Cardiac septum (tissue), 1 donor: ENCODE data around the gene STXBP2. TPM values are rescaled to one million over a fixed set of nuclear protein-coding genes. Genes with fewer than 3 reads are reported as not detected.

ENCODE experiments used
- DNase-seq: peaks from one replicate; pipeline ENCODE4 v3.0.0-alpha.2; 2020; ENCODE audit warnings: low spot score
- intact Hi-C: fragments of 100-400 bp; cut with DNase I; formaldehyde crosslinking; loops from one replicate; pipeline ENCODE4 v1.14.0; 2022
- total RNA-seq: library from RNA; stranded (reverse); fragmentation: NEBNext Ultra II Directional; extraction: Animal tissue kit (Norgen Biotek cat#: 25700); gene quantifications from one replicate; pipeline ENCODE4 v1.2.1, GENCODE V29; 2021
- donor health status: DM: no; HTN: no; CAD: no.

The STXBP2 gene
- total RNA-seq, 1 donor from 2014 or later: 4.0 TPM

DNA sequence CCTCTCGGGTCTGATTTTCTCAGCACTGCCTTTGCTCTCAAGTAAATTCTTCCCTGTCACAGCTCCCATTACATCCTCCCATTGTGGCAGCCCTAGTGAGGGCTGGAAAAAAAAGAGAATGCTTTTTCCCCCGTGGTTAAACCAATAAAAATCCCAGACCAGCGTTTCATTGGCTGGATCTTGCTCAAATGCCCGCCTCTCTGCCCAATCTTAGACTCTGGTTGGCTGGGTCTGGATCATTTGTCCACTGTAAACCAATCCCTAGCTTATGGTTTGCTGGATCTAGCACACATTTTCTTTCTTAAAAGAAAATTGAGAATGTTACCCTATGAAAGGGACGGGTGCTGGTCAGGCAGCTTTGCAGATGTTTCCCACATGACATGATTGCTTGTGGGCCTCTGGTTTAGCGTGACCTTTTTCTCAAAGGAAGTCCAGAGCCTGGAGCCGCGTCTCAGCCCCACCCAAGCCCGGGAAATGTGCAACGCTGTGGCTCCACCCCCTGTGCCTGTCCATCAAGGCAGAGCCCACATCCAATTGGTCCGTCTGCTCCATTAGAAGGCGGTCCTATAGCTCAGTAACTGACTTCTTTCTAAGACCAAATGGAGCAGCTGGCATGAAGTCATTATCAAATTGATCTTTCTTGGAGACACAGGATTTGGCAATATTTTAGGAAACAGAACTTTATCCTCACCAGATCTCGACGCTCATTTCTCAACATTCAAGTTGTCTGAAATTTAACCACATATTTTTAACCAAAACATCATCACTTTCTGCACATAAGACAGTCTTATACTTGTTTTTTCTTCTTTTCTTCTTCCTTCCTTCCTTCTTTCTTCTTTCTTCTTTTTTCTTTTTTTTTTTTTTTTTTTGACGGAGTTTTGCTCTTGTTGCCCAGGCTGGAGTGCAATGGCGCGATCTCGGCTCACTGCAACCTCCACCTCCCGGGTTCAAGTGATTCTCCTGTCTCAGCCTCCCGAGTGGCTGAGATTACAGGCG is 37.4 kb downstream of the STXBP2 start:
- DNase-seq: peak; percentile 94
- intact Hi-C loops: loop anchor here (5.0 kb wide), 1 partner anchor 107 kb away; no protein-coding TSS in a partner anchor

DNA sequence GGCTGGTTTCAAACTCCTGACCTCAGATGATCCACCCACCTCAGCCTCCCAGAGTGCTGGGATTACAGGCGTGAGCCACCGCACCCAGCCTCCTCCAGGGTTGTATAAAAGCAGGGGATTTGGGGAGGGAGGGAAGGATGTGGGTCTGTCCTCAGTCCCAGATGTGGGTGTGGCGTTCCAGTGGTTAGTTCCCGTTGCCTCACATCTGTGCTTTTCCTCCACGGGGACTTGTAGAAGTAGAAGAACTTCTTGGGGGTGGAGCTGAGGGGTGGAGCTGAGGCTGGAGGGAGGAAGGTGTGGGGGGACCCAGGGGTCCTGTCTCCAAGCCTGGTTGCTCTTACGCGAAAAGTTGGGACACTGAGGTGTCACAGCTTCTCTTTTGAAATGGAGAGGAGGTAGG is 39.5 kb downstream of the STXBP2 start:
- intact Hi-C loops: loop anchor here (5.0 kb wide), 1 partner anchor 109 kb away; no protein-coding TSS in a partner anchor
- DNase-seq: no peak

DNA sequence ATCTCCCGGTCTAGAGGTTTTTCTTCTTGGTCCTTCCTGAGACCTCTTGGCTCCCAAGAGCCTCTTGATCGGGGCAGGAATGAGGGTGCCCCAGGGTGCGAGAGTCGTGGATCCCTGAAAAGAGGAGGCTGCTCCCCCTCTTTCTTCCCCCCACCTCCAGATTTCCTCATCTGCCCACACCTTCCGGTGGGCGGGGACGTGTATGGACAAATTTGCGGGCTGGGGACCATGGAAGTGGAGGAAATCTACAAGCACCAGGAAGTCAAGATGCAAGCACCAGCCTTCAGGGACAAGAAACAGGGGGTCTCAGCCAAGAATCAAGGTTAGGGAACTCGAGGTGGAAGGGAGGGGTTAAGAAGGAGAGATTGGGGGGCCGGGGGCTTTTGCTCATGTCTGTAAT is 39.9 kb downstream of the STXBP2 start, which contains the start of gene MCEMP1:
MCEMP1 (plus strand) TSS at position 237 of the 400 bp plus-strand sequence; CDS start at position 268, 31 bp downstream.
- intact Hi-C loops: loop anchor here (5.0 kb wide), 1 partner anchor 110 kb away; no protein-coding TSS in a partner anchor
- peak; percentile 87 for DNase-seq

DNA sequence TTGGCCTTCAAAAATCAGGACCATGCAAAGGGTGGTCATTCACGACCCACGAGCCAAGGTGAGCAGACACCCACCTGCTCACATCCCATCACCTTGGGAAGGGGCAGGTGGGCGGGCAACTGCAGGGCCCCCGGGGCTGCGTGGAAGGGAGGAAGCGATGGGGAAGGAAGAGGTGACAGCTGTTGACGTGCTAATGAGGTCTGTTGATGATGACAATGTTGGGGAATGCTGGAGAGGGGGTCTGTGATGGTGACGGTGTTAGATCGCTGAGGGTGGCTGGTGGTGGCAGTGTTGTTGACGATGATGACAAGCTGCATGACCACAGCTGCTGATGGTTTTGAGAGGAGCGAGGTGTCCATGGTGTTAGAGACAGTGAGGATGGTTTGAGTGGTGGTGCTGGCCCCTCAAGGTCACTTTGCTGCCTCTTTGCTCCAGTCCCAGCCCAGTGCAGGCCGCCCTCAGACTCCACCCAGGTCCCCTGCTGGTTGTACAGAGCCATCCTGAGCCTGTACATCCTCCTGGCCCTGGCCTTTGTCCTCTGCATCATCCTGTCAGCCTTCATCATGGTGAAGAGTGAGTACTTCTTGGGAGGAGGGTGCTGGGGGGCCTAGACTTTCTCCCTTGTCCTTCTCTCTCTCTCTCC is 40.9 kb downstream of the STXBP2 start:
- DNase-seq: no peak
- intact Hi-C loops: loop anchor here (5.0 kb wide), 1 partner anchor 110 kb away; no protein-coding TSS in a partner anchor

DNA sequence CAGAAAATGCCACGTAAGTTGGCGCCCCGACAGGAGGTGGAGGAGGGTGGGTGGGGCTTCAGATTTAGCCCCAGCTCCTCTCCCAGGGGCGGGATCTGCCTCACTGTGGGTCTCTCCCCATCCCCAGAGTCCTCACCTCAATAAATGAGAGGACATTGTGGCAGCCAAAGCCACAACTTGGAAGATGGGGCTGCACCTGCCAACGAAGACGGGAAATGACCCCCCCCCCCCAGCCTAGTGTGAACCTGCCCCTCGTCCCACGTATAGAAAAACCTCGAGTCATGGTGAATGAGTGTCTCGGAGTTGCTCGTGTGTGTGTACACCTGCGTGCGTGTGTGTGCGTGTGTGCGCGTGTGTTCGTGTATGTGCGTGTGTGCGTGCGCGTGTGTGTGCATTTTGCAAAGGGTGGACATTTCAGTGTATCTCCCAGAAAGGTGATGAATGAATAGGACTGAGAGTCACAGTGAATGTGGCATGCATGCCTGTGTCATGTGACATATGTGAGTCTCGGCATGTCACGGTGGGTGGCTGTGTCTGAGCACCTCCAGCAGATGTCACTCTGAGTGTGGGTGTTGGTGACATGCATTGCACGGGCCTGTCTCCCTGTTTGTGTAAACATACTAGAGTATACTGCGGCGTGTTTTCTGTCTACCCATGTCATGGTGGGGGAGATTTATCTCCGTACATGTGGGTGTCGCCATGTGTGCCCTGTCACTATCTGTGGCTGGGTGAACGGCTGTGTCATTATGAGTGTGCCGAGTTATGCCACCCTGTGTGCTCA is 42.3 kb downstream of the STXBP2 start:
- intact Hi-C loops: loop anchor here (5.0 kb wide), 1 partner anchor 112 kb away; no protein-coding TSS in a partner anchor
- no peak for DNase-seq

DNA sequence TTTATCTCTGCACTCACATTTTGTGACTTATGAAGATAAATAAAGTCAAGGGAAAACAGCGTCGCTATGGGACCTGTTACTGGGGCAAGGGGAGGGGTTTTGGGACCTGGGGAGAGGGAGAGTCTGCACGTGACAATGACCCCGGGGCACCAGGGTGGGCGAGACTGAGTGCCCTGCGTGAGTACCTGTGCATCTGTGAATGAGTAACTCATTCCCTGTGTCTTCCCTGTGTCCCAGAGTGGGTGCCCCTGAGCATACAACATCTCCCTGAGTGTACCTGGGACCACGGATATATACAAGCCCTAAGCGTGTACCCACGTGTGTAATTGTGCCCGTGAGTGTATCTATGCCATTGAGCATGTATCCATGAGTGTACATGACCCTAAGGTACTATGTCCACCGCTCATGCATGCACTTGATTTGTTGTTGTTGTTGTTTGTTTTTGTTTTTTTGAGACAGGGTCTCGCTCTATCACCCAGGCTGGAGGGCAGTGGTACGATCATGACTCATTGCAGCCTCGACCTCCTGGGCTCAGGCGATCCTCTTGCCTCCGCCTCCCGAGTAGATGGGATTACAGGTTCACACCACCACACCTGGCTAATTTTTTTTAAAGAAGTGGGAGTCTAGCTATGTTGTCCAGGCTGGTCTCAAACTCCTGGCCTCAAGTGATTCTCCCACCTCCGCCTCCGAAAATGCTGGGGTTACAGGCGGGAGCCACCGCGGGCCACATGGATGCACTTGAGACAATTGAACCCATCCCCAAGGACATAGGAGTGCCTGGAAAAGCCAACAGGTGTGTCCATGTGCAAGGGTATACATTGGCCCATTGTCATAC is 43.1 kb downstream of the STXBP2 start:
- intact Hi-C loops: loop anchor here (2.0 to 5.0 kb wide), 2 partner anchors 27 to 113 kb away; no protein-coding TSS in a partner anchor
- no peak for DNase-seq

DNA sequence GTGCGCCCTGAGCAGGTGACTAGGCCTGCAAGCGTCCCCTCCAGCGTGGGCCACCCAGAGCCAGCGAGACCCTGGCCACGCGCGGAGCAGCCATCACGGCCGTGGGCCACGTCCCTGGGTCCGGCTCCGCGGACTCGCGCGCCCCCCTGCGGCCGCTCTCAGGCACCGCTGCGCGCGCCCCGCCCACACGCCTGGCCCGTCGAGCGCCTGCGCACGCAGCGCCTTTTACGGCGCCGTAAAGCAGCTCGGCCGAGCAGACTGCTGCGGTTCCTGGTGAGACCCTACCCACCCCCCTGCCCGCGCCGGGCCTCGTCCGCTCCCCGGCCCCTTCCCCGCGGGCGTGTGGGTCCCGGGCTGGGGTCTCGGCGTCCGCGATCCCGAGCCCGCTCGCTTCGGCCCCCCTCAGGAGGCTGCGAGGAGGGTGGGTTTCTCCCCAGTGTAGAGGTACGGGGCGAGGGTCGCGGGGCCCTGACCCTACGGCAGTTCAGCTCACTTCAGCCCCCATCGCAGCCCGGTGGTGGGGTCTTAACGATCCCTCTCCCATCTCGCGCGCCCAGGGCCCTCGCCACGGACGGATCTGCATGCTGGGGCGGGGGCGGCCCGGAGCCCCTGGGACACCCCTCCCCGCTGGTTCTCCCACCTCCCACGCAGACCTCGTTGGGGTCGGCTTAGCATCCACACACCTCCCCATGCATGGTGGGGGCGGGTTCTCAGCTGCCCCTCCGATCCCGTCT is 43.9 kb downstream of the STXBP2 start, which contains the start of gene TRAPPC5:
TRAPPC5 (plus strand) TSS at position 228 of the 734 bp plus-strand sequence. CDS start 1,421 bp downstream, outside the sequence.
- intact Hi-C loops: loop anchor here (2.0 kb wide), 1 partner anchor 28 kb away; no protein-coding TSS in a partner anchor
- peak; percentile 94 for DNase-seq

DNA sequence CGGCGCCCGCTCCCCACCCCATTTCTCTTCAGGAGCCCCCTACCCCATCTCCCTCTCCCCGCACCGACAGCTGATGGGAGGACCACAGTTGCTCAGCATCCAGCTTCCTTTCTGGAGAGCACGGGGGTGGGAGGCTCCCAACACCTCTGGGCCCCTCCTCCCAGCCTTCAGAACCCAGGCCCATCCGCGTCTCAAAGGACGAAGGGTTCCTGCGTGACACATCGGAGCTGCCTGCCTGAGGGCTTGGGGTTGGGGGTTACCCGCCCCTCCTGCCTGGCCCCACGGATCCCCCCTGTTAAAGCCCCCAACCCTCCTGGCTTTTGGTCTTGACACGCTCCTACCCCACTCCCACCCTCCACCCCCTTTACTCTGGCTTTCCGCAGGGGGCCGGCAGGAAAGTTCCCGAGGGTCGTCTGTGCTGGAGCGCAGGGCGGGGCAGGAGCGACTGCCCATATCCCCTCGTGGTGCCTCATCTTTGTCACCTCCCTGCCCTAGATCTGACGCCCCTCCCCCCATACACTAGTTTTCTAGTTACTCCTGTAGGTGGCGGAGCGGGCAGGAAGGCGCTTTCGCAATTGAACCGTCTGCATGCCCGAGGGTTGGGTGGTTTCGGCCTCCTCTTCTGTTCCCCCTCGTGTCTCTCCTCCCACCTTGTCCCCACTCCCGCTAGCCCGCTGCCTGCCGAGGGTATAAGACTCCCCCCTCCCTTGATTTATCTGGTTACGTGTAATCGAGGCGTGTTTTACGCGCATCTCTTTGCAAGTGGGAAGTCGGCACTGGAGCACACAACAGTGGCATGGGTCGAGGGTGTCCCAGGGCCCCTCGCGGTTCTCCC is 44.6 kb downstream of the STXBP2 start:
- DNase-seq: peak; percentile 92
- intact Hi-C loops: loop anchor here (2.0 kb wide), 1 partner anchor 29 kb away; no protein-coding TSS in a partner anchor

DNA sequence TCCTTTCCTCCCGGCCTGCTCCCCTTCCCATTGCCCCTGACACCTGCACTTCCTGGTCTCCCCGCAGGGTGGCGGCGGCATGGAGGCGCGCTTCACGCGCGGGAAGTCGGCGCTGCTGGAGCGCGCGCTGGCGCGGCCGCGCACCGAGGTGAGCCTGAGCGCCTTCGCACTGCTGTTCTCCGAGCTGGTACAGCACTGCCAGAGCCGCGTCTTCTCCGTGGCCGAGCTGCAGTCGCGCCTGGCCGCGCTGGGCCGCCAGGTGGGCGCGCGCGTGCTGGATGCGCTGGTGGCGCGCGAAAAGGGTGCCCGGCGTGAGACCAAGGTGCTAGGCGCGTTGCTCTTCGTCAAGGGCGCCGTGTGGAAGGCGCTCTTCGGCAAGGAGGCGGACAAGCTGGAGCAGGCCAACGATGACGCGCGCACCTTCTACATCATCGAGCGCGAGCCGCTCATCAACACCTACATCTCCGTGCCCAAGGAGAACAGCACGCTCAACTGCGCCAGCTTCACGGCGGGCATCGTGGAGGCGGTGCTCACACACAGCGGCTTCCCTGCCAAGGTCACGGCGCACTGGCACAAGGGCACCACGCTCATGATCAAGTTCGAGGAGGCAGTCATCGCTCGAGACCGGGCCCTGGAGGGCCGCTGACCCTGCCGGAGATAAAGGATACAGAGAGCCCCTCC is 45.4 kb downstream of the STXBP2 start:
- DNase-seq: no peak
- intact Hi-C loops: no loop called here

DNA sequence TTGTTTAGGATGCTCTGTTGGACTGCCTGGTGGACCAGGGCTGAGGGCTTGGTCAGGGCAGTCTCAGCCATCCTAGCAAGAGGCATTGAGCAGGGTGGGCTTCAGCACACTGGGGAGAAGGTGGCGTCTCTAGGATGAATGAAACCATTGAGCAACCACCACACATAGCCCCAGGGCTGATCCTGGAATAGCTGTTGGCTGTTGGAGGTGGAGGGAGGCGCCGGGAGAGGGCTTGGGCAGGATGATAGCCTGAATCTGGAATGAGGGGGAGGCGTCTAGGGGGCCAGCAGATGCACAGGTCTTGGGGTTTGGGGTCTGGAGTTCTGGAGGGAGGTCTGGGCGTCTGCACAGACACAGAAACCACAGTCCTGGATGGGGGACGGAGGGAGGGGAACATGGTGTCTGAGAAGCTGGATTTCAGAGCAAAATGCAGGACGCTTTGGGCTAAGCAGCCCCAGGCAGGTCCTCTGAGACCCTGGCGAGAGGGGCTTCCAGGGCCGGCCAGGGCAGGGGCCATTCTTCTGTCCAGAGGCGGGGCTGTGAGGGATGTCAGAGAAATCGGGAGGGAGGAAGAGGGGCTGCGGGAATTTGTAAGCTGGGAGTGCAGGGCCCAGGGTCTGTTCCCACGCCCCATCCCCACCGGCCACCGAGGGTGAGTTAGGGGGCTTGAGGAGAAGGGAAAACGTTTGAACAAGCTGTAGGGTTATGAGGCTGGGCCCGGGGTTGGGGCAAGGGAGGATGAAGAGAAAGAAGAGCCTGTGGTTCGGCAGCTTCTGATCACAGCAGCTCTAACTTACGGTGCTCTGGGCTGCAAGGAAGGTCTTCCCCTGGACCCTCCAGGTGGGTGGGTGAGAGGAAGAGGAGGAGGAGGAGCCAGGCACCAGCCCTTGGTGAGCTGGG is 48.9 kb downstream of the STXBP2 start:
- intact Hi-C loops: no loop called here
- DNase-seq: no peak

DNA sequence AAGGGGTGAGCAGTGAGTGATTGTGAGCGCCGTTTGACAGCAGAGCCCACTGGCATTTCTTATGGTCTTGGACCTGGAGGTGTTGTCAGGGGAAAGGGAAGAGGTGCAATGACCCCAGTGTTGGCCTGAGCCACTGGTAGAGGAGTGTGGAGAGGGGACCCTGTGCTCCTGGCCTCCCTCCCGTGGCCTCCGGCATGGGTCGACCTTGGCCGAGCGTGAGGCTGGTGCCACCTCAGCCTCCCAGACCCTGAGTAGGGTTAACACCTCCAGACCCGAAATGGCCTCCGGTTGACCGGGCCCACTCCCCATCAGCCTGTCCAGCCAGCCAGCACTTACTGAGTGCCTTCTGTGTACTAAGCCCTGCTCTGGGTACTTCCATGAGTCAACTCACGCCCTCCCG is 50.3 kb downstream of the STXBP2 start:
- DNase-seq: no peak
- intact Hi-C loops: no loop called here

DNA sequence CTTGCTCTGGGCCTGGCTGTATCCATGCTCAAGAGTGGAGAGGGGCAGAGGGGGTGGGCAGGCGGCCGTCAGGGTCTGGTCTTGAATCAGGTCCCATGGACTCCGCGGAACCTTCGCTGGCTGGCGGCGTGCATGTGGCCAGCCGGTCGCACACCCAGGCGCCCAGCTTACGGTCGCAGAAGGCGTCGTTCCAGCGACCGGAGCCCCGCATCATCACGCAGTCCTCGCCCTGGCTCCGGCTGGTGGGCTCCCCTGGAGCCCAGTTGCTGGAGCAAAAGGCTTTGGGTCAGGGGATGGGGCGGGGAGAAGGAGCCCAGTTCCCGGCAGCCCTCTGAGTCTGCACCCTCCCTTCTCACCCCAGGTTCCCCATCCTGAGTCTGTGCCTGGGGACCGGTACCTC is 52.3 kb downstream of the STXBP2 start:
- no peak for DNase-seq
- intact Hi-C loops: no loop called here

DNA sequence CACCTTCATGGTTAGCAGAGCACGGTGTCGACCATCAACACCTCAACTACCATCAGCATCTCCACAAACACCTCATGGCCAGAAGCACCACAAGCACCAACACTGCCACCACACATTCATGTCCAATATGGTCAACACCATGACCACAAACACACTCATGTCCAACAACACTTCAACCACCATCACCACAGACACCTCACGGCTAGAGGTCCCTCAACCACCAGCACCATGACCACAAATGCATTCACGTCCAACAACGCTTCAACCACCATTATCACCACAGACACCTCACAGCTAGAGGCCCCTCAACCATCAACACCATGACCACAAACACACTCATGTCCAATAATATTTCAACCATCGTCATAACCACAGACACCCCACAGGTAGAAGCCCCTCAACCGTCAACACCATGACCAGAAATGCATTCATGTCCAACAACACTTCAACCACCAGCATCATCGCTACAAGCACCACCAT is 53.9 kb downstream of the STXBP2 start:
- intact Hi-C loops: no loop called here
- no peak for DNase-seq

DNA sequence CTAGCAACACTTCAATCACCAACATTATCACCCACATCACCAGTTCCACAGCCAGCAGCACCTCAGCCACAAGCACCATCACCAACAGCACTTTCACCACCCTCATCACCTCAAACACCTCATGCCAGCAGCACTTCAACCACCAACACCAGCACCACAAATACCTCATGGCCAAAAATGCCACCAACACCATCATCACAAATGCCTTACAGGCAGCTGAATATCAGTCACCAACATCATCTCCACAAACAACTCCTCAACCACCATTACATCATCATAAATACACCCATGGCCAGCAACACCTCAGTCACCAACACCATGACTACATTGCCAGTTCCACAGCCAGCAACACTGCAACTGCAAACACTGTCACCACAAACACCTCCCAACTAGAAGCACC is 54.6 kb downstream of the STXBP2 start:
- intact Hi-C loops: no loop called here
- DNase-seq: no peak

DNA sequence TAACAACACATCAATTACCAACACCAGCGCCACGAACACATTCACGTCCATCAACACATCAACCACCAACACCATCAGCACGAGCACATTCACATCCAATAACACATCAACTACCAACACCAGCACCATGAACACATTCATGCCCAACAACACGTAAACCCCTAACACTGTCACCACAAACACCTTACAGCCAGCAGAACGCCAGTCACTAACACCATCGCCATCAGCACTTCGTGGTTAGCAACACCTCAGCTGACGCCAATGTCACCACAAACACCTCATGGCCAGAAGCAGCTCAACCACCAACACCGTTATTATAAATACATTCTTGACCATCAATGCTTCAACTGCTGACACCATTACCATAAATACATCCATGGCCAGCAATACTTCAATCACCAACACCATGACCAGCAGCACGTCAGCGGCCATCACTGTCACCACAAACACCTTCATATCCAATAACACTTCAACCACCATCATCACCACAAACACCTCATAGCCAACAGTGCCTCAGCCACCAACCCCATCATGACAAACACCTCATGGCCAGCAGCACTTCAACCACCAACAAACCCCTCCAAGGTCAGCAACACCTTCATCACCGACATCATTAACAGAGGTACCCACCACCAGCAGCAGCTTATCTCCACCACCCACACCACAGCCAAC is 55.6 kb downstream of the STXBP2 start:
- DNase-seq: no peak
- intact Hi-C loops: no loop called here
